NCI-H345 treated with DMSO at 0.1 percent for 48 hours (cell line): ENCODE results near the gene ARL13B.
"Not testable (repeated sequence)": the region's sequence is repeated elsewhere in the genome, so short reads cannot be mapped to it uniquely, and the experiment has no call there.

Experiments
- DNase-seq: peaks from one replicate; lab custom pipeline; 2025; ENCODE audit not compliant: unreplicated experiment; lab: John Stamatoyannopoulos, UW

ARL13B gene

GRCh38 chr3:93979850-93980676 lies at the start of gene ARL13B:
ARL13B (plus strand) TSS chr3:93980155; CDS start chr3:93980424, 269 bp downstream.
- peak; percentile 91 for DNase-seq

GRCh38 chr3:93931597-93932229 lies 48.2 kb upstream of the ARL13B start:
- DNase-seq: no peak

- no peak for DNase-seq
These were observed 45.4 kb upstream of the ARL13B start for GRCh38 chr3:93934366-93935046.

- no peak for DNase-seq
These were observed 43.4 kb upstream of the ARL13B start for GRCh38 chr3:93936549-93936948.

DNA sequence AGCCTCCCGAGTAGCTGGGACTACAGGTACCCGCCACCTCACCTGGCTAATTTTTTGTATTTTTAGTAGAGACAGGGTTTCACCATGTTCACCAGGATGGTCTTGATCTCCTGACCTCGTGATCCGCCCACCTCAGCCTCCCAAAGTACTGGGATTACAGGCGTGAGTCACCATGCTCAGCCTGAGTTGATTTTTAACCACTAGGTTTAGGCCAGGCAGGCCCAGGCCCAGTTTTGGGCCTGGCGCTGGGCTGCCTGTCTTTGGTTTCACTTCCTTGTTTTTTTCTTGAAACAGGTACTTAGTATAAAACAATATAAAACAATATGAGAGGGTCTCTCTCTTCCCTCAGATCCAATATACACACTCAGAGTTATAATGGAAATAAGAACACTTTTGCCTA lies 42.5 kb upstream of the ARL13B start:
- DNase-seq: not testable (repeated sequence)

DNA sequence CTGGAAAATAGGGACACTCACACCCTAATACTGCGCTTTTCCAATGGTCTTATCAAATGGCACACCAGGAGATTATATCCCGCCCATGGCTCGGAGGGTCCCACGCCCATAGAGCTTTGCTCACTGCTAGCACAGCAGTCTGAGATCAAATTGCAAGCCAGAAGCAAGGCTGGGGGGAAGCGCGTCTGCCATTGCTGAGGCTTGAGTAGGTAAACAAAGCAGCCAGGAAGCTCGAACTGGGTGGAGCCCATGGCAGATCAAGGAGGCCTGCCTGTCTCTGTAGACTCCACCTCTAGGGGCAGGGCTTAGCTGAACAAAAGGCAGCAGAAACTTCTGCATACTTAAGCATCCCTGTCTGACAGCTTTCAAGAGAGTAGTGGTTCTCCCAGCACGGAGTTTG lies 30.0 kb upstream of the ARL13B start:
- DNase-seq: not testable (repeated sequence)

GRCh38 chr3:93961026-93961425 lies 18.9 kb upstream of the ARL13B start:
- no peak for DNase-seq

DNA sequence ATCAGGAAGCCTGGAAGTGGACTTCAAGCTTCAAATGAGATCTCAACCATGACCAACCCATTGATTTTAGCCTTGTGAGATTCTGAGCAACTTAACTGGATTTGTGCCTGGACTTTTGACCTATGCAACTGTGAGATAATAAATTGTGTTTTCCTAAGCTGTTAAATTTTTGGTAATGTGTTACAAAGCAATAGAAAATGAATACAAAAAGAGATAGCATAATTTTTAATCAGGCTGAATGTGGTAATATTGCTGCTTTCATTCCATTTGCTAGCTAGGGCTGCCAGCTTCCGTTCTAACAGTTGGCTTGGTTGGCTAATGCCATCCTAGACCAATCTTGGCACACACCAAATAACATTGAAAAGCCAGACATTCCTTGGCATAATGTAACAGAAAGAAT lies 18.5 kb upstream of the ARL13B start:
- no peak for DNase-seq

- no peak for DNase-seq
These were observed 17.2 kb upstream of the ARL13B start for GRCh38 chr3:93962798-93963197.

- DNase-seq: not testable (repeated sequence)
These were observed 14.8 kb upstream of the ARL13B start for GRCh38 chr3:93965106-93965505.

- DNase-seq: no peak
These were observed 10.5 kb upstream of the ARL13B start for GRCh38 chr3:93969443-93969842.

GRCh38 chr3:93969997-93970396 lies 10.0 kb upstream of the ARL13B start:
- DNase-seq: no peak

DNA sequence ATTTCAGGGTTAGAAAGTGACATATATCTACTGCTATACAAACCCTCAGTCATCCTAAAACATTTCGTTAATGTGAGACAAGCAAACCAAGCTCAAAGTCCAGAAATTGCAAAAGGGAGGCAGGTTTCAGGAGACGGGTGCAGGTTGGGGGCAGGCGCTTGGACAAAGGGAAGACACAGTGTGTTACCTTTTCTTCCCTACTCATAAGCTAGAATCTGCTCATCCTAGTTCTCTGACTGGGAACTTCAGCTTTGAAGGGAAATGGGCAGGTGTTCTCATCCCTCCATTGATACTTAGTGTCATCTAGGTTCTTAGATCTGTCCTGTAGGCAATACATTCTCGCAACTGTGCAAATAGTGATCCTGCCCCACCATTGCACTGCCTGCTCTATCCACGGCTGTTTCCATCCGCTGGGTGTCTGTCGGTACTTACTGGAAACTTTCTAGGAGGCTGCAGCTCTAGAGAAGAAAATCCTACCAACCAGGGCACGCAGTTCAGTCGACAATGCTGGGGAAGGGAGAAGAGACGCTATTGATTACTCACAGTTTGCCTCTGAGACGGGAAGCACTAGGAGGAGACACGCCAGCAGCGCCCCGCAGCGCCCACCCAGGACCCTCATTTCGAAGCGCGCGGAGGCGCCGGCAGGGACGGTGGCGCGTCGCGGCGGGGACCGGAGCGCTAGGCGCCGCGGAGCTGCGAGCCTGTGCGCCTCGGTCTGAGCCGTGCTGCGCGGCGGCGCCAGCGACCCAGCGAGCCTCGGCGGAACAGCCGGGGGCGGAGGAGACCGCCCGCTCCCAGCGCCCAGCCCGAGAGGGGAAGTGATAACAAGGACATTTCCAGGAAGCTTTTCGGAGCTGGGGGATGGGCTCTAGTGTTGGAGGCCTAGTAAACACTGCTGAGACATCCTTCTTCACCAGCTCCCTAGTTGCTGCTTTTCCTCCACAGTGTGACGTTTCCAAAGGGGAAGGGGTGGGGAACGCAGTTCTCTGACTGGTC lies 6.5 kb upstream of the ARL13B start, which contains the start of gene PROS1:
Gene PROS1 (minus strand): TSS at position 766 of the 996 bp plus-strand sequence. CDS start 147 bp downstream, at position 619.
- no peak for DNase-seq

GRCh38 chr3:93981649-93982048 lies 1.7 kb downstream of the ARL13B start:
- no peak for DNase-seq

GRCh38 chr3:93983408-93983807 lies 3.5 kb downstream of the ARL13B start:
- no peak for DNase-seq

- DNase-seq: no peak
These were observed 4.7 kb downstream of the ARL13B start for GRCh38 chr3:93984618-93985017.

- no peak for DNase-seq
These were observed 8.3 kb downstream of the ARL13B start for GRCh38 chr3:93988283-93988682.

- no peak for DNase-seq
These were observed 8.8 kb downstream of the ARL13B start for GRCh38 chr3:93988764-93989163.

DNA sequence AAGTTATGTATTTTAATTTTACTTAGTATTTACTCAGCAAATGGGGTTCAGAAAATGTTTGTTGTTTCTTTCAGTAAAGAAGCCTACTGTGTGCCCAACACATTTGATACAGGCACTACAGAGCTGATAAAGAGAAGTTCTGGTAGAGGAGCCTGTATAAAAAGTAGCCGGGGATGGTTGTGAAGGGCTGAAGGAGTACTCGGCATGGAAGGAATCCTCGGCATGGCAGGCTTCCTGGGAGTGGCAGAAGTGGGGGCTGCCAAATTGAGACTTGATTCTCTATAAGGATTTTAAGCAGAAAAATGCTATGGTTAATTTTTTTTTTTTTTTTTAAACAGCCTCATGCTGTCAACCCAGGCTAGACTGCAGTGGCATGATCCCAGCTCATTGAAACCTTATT lies 9.3 kb downstream of the ARL13B start:
- DNase-seq: no peak

DNA sequence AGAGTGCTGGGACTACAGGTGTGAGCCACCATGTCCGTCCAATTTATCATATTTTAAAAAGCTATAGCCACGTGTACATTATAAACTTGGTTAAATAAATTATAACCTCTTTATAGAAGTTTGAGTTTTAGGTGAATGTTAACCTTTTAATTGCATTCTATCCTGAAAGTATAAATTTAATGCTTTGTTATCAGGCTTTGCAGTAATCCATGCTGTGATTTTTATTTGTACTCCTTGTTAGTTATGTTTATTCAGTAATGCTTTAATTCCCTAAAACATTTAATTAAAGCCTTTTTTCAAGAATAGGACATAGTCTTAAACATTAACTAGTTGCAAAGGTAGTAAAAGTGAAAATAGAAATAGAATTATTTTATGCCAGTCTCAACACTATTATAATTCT lies 11.7 kb downstream of the ARL13B start:
- no peak for DNase-seq

DNA sequence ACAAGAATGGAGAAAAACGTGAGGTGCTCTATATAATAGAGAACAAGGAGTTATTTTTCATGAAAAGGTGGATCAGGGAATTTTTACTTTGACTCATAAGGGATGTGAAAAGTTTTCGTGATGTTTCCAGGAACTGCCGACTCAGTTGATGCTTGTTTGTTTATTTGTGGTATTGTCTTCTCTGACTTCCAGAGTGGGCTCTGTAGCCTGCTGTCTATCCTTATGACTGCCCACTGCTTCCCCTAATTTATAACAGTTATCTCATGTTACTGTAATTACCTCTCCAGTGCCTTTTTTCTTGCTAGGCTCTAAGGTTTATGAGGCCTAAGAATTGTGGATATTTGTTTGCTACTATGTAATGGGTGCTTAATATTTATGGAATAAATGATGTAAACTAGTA lies 12.3 kb downstream of the ARL13B start:
- DNase-seq: no peak
